GM13977 (cell line): ENCODE measurements around the gene CD3G.
A peak's percentile ranks its signal among the peaks of the same experiment; 100 is the strongest.

Experiments
- DNase-seq: peaks from one replicate; pipeline ENCODE4 v3.0.0; 2012; ENCODE audit warnings: low spot score
- CTCF ChIP-seq: IDR thresholded peaks from 2 replicates; pipeline ENCODE4 v1.5.1; 2012; ENCODE audit warnings: mild to moderate bottlenecking, control low read depth; ENCODE audit not compliant: insufficient read depth; ENCODE audit errors: extremely low read depth, missing control alignments
- in situ Hi-C: fragments of 300-500 bp; cut with MboI; formaldehyde crosslinking; loops from one replicate; pipeline ENCODE4 v1.12.0; 2022; ENCODE audit warnings: low sequenced_read_pairs, low pct_unique_long_range_greater_than_20kb, mixed read lengths, inconsistent platforms; ENCODE audit not compliant: unreplicated experiment

CD3G gene

GRCh38 chr11:118343981-118344515, at the start of gene CD3G:
CD3G (plus strand) TSS chr11:118344344; CDS start chr11:118344424, 80 bp downstream.
- DNase-seq = no peak
- no peak for TF ChIP-seq CTCF
- in situ Hi-C loops = no loop called here

GRCh38 chr11:118295199-118295598, 48.9 kb upstream of the CD3G start:
- DNase-seq = no peak
- no peak for TF ChIP-seq CTCF
- in situ Hi-C loops = no loop called here

- in situ Hi-C loops = no loop called here
- DNase-seq = peak; percentile 25
- peak; percentile 70 for TF ChIP-seq CTCF
Observed at GRCh38 chr11:118295815-118296454, 48.2 kb upstream of the CD3G start.

GRCh38 chr11:118301600-118302195, 42.4 kb upstream of the CD3G start:
- DNase-seq = no peak
- in situ Hi-C loops = no loop called here
- TF ChIP-seq CTCF = no peak

GRCh38 chr11:118304227-118304567, 39.9 kb upstream of the CD3G start:
- no peak for TF ChIP-seq CTCF
- no peak for DNase-seq
- in situ Hi-C loops = no loop called here

GRCh38 chr11:118304568-118305248, 39.4 kb upstream of the CD3G start, which contains the start of gene CD3E:
CD3E (plus strand) TSS chr11:118304730; CDS start chr11:118304953, 223 bp downstream.
- no peak for TF ChIP-seq CTCF
- no peak for DNase-seq
- in situ Hi-C loops = no loop called here
